Stomach (tissue), 4 donors: ENCODE measurements around the gene KRTAP19-4.

Experiments used
- POLR2AphosphoS5 ChIP-seq, 3 donors: sonication (generic); formaldehyde crosslinking; IDR thresholded peaks; one replicate each; pipeline ENCODE4 v1.6.1; 2016; ENCODE audit warnings: antibody characterized with exemption in 3 of 3
- TF ChIP-seq, protein P1 (sequence below), 7 experiments: fragments of 450-650 bp in 4 of 7; fragments of 200-600 bp in 3 of 7; sonication (generic) in 3 of 7; IDR thresholded peaks; one replicate each; pipeline ENCODE4 v1.5.1; 2016 to 2019; ENCODE audit warnings: antibody characterized with exemption in 7 of 7, control low read depth in 2 of 7, mild to moderate bottlenecking in 1 of 7

- TF ChIP-seq, protein P1, sequence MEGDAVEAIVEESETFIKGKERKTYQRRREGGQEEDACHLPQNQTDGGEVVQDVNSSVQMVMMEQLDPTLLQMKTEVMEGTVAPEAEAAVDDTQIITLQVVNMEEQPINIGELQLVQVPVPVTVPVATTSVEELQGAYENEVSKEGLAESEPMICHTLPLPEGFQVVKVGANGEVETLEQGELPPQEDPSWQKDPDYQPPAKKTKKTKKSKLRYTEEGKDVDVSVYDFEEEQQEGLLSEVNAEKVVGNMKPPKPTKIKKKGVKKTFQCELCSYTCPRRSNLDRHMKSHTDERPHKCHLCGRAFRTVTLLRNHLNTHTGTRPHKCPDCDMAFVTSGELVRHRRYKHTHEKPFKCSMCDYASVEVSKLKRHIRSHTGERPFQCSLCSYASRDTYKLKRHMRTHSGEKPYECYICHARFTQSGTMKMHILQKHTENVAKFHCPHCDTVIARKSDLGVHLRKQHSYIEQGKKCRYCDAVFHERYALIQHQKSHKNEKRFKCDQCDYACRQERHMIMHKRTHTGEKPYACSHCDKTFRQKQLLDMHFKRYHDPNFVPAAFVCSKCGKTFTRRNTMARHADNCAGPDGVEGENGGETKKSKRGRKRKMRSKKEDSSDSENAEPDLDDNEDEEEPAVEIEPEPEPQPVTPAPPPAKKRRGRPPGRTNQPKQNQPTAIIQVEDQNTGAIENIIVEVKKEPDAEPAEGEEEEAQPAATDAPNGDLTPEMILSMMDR (IDR thresholded peaks at IDR 0.05) = no peak
- TF ChIP-seq POLR2AphosphoS5 (IDR thresholded peaks at IDR 0.05) = no peak
Observed at GRCh38 chr21:30486180-30486579, 10.8 kb downstream of the KRTAP19-4 start.
